Small intestine (tissue), 7 donors: Measurements from ENCODE around the gene RRM2. TPM values are rescaled to one million over a fixed set of nuclear protein-coding genes. Genes with fewer than 3 reads are reported as not detected.

Experiments used
- DNase-seq, 2 donors: peaks; one replicate each; pipeline versions ENCODE4 v3.0.0 to v3.0.0-alpha.2; 2013
- FAIRE-seq: peaks from 2 replicates; lab custom pipeline; 2012; peaks lifted over from hg19 to GRCh38; lab: Jason Lieb, UNC
- H3K27ac ChIP-seq, 3 donors: one replicate each; pipeline ENCODE4 v1.5.1; 2013; ENCODE audit warnings: low read length in 2 of 3, mild to moderate bottlenecking in 2 of 3, control low read depth in 1 of 3, inconsistent platforms in 1 of 3, low read depth in 1 of 3, moderate library complexity in 1 of 3
- H3K27me3 ChIP-seq, 3 donors: one replicate each; pipeline ENCODE4 v1.6.1; 2013; ENCODE audit warnings: low read length in 3 of 3, inconsistent platforms in 1 of 3; ENCODE audit not compliant: control insufficient read depth in 3 of 3, insufficient read depth in 3 of 3
- H3K36me3 ChIP-seq, 3 donors: one replicate each; pipeline ENCODE4 v1.6.1; 2013; ENCODE audit warnings: low read length in 3 of 3, inconsistent platforms in 1 of 3, low read depth in 1 of 3, mild to moderate bottlenecking in 1 of 3, moderate library complexity in 1 of 3; ENCODE audit not compliant: control insufficient read depth in 3 of 3, insufficient read depth in 2 of 3
- H3K4me1 ChIP-seq, 3 donors: one replicate each; pipeline ENCODE4 v1.6.1; 2013; ENCODE audit warnings: low read length in 2 of 3, inconsistent platforms in 1 of 3, low read depth in 1 of 3, mild to moderate bottlenecking in 1 of 3, moderate library complexity in 1 of 3; ENCODE audit not compliant: control insufficient read depth in 3 of 3, insufficient read depth in 2 of 3
- H3K4me3 ChIP-seq, 3 donors: one replicate each; pipeline ENCODE4 v1.5.1; 2013; ENCODE audit warnings: low read length in 3 of 3, control low read depth in 1 of 3, inconsistent platforms in 1 of 3, low read depth in 1 of 3, mild to moderate bottlenecking in 1 of 3, moderate library complexity in 1 of 3
- H3K9me3 ChIP-seq, 2 donors: one replicate each; pipeline ENCODE4 v1.6.1; 2013; ENCODE audit warnings: low read depth in 1 of 2, low read length in 1 of 2; ENCODE audit not compliant: control insufficient read depth in 2 of 2, insufficient read depth in 1 of 2
- WGBS, 3 donors: extraction: QIAGEN DNeasy Blood & Tissue Kit; methylation state at CpG; one replicate each; pipeline ENCODE4 v1.1.7; 2013; 5-methylcytosine and 5-hydroxymethylcytosine counted together
- polyA plus RNA-seq, 4 donors: library from polyadenylated mRNA; stranded (reverse) in 3 of 4; unstranded in 1 of 4; fragments of 200-250 nt in 3 of 4; fragments of 120-200 nt in 1 of 4; gene quantifications; one replicate each; pipeline versions ENCODE4 v1.2.1 to v1.2.3, GENCODE V29; 2013
- donor health status: healthy with polysubstance abuse.
- donor health status: control.
- donor health status: control.
- donor health status: Bipolar disorder and iron deficiency.
- donor health status: healthy.

RRM2 gene
- polyA plus RNA-seq, 4 donors, result 5.4 to 62.9 (median 19.9) TPM

- H3K27me3 ChIP-seq, result no peaks in the 10 kb centered on the region
- H3K4me1 ChIP-seq, result peaks cover 3 to 40% (median 12%) of the 10 kb centered on the region in 3 donors
- no peak for FAIRE-seq
- H3K36me3 ChIP-seq, result peaks cover 0 to 10% (median 0%) of the 10 kb centered on the region in 3 donors
- no peak overlapping the region for H3K27ac ChIP-seq
- DNase-seq, result no peak
- no peaks in the 10 kb centered on the region for H3K9me3 ChIP-seq
- no peak overlapping the region for H3K4me3 ChIP-seq
Measured at GRCh38 chr2:10128420-10128819, 5.9 kb downstream of the RRM2 start.

GRCh38 chr2:10129490-10129889 lies 7.0 kb downstream of the RRM2 start:
- Histone ChIP-seq H3K4me1 (peaks cover 3 to 40% (median 11%) of the 10 kb centered on the region in 3 donors), H3K4me3 (no peak overlapping the region), H3K36me3 (peaks cover 0 to 10% (median 0%) of the 10 kb centered on the region in 3 donors), H3K9me3 (no peaks in the 10 kb centered on the region), H3K27ac (no peak overlapping the region), H3K27me3 (no peaks in the 10 kb centered on the region)
- DNase-seq (no peak), FAIRE-seq (no peak)
- WGBS, 3 donors, result 72 to 76% (median 76%) methylated on average over 3 of the region's 3 CpGs

DNA sequence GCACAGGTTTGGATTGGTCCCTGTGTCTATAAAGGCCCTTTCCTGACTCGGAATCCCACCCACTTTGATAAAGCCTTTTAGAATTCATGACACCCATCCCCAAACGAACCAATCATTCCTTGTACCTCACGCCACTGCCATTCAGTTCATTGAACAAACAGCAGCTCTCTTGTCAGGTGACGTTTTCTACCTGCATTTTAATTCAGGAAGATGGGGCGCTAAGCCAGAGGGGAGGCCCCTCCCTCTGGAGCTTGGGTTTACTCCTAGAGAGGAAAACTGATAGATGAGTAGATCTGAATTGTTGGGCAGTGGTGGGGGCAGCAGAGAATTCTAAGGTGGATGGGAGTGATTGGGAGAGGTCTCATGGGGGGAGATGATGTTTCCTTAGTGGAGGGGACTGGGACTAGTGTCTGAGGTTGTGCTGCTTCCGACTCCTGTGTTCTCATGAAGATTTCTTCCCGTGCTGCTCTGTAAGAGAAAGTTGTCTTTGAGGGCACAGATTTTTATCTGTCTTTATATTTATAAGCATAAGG lies 9.6 kb downstream of the RRM2 start:
- peak in 1 of 2 donors; percentile 31 for DNase-seq
- no peak overlapping the region for H3K4me3 ChIP-seq
- H3K27me3 ChIP-seq, result no peaks in the 10 kb centered on the region
- FAIRE-seq, result no peak
- H3K4me1 ChIP-seq, result peaks cover under 1 to 28% (median 3%) of the 10 kb centered on the region in 3 donors
- no peak overlapping the region for H3K27ac ChIP-seq
- no peaks in the 10 kb centered on the region for H3K9me3 ChIP-seq
- H3K36me3 ChIP-seq, result peaks cover 0 to 7% (median 0%) of the 10 kb centered on the region in 3 donors
- WGBS, 3 donors, result 66 to 86% (median 81%) methylated on average over 7 of the region's 7 CpGs

DNA sequence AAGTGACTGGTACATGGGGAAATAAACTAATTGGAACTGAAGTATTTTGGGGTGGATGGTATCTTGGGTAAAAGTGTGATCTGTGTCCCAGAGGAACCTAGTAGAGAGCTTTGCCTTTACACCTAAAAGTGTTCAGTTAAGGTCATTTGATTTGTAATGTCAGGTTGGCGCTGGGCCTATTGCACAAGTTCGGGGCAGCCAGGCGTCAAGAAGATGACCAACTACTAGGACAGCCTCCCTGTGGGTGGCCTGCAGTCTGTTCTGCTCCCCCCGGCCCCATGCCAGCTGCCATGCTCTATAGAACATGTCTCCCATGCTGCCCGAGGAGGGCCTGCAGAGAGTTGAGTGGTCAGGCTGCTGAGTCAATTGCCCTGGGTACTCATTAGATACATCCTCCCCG lies 10.1 kb downstream of the RRM2 start:
- Histone ChIP-seq H3K27me3 (no peaks in the 10 kb centered on the region), H3K9me3 (no peaks in the 10 kb centered on the region), H3K4me3 (no peak overlapping the region), H3K27ac (no peak overlapping the region), H3K36me3 (peaks cover 0 to 7% (median 0%) of the 10 kb centered on the region in 3 donors), H3K4me1 (peaks cover 0 to 23% (median 3%) of the 10 kb centered on the region in 3 donors)
- whole genome bisulfite sequencing, 3 donors, result 87 to 93% (median 89%) methylated on average over 6 of the region's 6 CpGs
- no peak for FAIRE-seq
- DNase-seq, result no peak

DNA sequence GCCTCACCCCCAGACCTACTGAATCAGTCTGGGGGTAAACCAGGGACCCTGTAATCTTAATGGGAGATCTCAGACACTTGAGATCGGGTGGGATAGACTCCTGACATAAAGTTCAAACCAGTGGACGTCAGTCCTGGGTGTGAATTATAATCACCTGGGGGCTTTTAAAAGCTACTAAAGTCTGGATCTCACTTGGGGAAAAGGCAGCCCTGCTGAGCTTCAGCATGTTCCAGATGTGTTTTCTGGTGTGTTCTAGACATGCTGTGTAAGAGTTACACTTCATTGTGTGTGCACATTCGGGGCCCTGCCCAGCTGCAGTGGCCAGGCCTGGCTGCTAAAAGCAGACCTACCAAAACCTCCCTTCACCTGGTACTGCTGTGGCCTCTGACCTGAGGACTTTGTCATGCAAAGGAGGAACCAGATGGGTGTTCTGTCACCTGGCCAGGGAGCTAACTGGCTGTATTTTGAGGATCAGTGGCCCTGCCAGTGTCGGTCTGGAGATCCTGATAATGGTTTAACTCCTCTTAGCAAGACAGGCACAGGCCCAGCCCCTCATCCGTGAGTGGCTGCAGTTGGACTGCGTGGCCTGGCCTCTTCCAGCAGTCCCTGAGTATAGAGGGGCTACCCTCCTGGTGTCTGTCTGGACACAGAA lies 10.6 kb downstream of the RRM2 start:
- Histone ChIP-seq H3K27ac (no peak overlapping the region), H3K9me3 (no peaks in the 10 kb centered on the region), H3K4me3 (no peak overlapping the region), H3K36me3 (peaks cover 0 to 7% (median 0%) of the 10 kb centered on the region in 3 donors), H3K27me3 (no peaks in the 10 kb centered on the region), H3K4me1 (peaks cover 0 to 22% (median 3%) of the 10 kb centered on the region in 3 donors)
- peak in 1 of 2 donors; percentile 47 for DNase-seq
- 62 to 83% (median 69%) methylated on average over 6 of the region's 6 CpGs for WGBS, 3 donors
- FAIRE-seq, result no peak

DNA sequence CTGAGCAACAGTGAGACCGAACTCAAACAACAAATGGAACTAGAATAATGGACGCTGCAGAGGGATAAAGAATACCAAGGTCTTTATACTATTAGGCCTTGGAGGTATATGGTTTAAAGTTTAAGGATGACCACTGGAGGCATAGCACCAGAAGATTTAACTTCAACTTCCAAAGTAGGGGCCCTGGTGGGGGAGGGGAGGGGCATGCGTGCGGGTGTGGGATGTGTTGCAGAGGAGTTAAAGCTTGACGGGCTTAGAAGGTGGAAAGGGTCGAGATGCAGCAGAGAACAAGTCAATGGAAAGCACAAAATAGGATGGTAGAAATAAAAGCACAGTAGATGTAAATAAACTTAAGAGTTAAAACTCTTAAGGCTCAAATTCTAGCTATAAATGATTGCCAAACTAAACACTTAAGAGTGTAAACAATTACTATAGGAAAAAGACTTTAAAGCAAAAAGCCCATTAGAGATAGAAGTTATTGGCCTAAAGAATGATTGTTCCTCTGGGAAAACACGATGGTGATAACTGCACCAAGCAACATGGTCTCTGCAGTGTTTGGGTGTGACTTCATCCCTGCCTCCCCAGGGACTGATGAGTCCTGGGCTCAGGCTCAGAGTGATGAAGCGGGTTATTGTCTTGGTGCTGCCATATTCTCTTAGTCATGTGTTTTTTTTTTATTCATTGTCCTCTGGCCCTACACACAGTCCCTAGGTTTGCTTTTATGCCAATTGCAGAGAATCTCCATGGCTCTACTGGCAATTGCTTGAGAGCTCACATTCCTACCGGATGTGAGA lies 13.0 kb downstream of the RRM2 start:
- DNase-seq, result no peak
- FAIRE-seq, result no peak

GRCh38 chr2:10136101-10136934 lies 13.8 kb downstream of the RRM2 start:
- WGBS, 3 donors, result 77 to 83% (median 81%) methylated on average over 7 of the region's 7 CpGs
- peaks cover 0 to 7% (median 0%) of the 10 kb centered on the region in 3 donors for H3K36me3 ChIP-seq
- no peaks in the 10 kb centered on the region for H3K27me3 ChIP-seq
- peaks cover 0 to 19% (median 0%) of the 10 kb centered on the region in 3 donors for H3K4me1 ChIP-seq
- DNase-seq, result no peak
- no peak overlapping the region for H3K4me3 ChIP-seq
- H3K27ac ChIP-seq, result no peak overlapping the region
- no peak for FAIRE-seq
- no peaks in the 10 kb centered on the region for H3K9me3 ChIP-seq

More for the DNA sequence above, 13.0 kb downstream of the RRM2 start:
- Histone ChIP-seq H3K27me3 (no peaks in the 10 kb centered on the region), H3K4me1 (peaks cover 0 to 19% (median 0%) of the 10 kb centered on the region in 3 donors), H3K36me3 (peaks cover 0 to 7% (median 0%) of the 10 kb centered on the region in 3 donors), H3K27ac (no peak overlapping the region), H3K4me3 (no peak overlapping the region), H3K9me3 (no peaks in the 10 kb centered on the region)
- WGBS, 3 donors, result 83 to 92% (median 90%) methylated on average over 9 of the region's 9 CpGs
